ENCODE data around the gene GINS2.

- TF ChIP-seq, protein P1, sequence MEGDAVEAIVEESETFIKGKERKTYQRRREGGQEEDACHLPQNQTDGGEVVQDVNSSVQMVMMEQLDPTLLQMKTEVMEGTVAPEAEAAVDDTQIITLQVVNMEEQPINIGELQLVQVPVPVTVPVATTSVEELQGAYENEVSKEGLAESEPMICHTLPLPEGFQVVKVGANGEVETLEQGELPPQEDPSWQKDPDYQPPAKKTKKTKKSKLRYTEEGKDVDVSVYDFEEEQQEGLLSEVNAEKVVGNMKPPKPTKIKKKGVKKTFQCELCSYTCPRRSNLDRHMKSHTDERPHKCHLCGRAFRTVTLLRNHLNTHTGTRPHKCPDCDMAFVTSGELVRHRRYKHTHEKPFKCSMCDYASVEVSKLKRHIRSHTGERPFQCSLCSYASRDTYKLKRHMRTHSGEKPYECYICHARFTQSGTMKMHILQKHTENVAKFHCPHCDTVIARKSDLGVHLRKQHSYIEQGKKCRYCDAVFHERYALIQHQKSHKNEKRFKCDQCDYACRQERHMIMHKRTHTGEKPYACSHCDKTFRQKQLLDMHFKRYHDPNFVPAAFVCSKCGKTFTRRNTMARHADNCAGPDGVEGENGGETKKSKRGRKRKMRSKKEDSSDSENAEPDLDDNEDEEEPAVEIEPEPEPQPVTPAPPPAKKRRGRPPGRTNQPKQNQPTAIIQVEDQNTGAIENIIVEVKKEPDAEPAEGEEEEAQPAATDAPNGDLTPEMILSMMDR (conservative IDR thresholded peaks at IDR 0.05 in 1 of 2, IDR thresholded peaks at IDR 0.05 in 1 of 2; ENCODE audit: extremely low read depth in 1 of 2, insufficient read depth in 1 of 2, low read depth in 1 of 2, low read length in 2 of 2), result peak in 1 of 2 donors; percentile 2
- TF ChIP-seq EZH2 (IDR thresholded peaks at IDR 0.05; ENCODE audit: borderline replicate concordance, low read length), result no peak
Measured at GRCh38 chr16:85631802-85632393, 56.9 kb downstream of the GINS2 start.
